H9 (cell line): Measurements from ENCODE around the gene ZNF304. TPM values are rescaled to one million over a fixed set of nuclear protein-coding genes. Genes with fewer than 3 reads are reported as not detected.

Experiments used
- DNase-seq: peaks from one replicate; pipeline ENCODE4 v3.0.0-alpha.2; 2017
- H2AFZ ChIP-seq: one replicate; pipeline ENCODE4 v1.6.1; 2013; ENCODE audit warnings: mild to moderate bottlenecking, low read length, control low read depth, moderate library complexity
- H2AK5ac ChIP-seq: 2 replicates; pipeline ENCODE4 v1.6.1; 2013; ENCODE audit warnings: low read length, control low read depth, mixed read lengths; ENCODE audit not compliant: insufficient read length
- H2BK120ac ChIP-seq: one replicate; pipeline ENCODE4 v1.6.1; 2013; ENCODE audit warnings: low read depth, mild to moderate bottlenecking, low read length, control low read depth, inconsistent platforms; ENCODE audit not compliant: poor library complexity, severe bottlenecking
- H2BK12ac ChIP-seq: 2 replicates; pipeline ENCODE4 v1.6.1; 2013; ENCODE audit warnings: low read length, control low read depth, mixed read lengths, low read depth; ENCODE audit not compliant: insufficient read length
- H2BK15ac ChIP-seq: 2 replicates; pipeline ENCODE4 v1.6.1; 2013; ENCODE audit warnings: low read depth, low read length, control low read depth
- H2BK20ac ChIP-seq: one replicate; pipeline ENCODE4 v1.6.1; 2013; ENCODE audit warnings: low read depth, mild to moderate bottlenecking, low read length, control low read depth, inconsistent platforms; ENCODE audit not compliant: poor library complexity, severe bottlenecking
- H2BK5ac ChIP-seq: 2 replicates; pipeline ENCODE4 v1.6.1; 2013; ENCODE audit warnings: low read length, control low read depth, mixed read lengths; ENCODE audit not compliant: insufficient read length
- H3K14ac ChIP-seq: 2 replicates; pipeline ENCODE4 v1.6.1; 2013; ENCODE audit warnings: low read length, control low read depth; ENCODE audit not compliant: insufficient read depth
- H3K18ac ChIP-seq: 2 replicates; pipeline ENCODE4 v1.6.1; 2013; ENCODE audit warnings: low read depth, mild to moderate bottlenecking, mixed read lengths, low read length, control low read depth; ENCODE audit not compliant: insufficient read length
- H3K23ac ChIP-seq: 2 replicates; pipeline ENCODE4 v1.6.1; 2013; ENCODE audit warnings: low read length, control low read depth, mixed read lengths, low read depth; ENCODE audit not compliant: insufficient read length
- H3K23me2 ChIP-seq: 2 replicates; pipeline ENCODE4 v1.6.1; 2013; ENCODE audit warnings: low read depth, mild to moderate bottlenecking, mixed read lengths, low read length, control low read depth; ENCODE audit not compliant: insufficient read length, poor library complexity, severe bottlenecking
- H3K27ac ChIP-seq: 2 replicates; pipeline ENCODE4 v1.5.1; 2013; ENCODE audit warnings: low read length, control low read depth, mixed read lengths, low read depth; ENCODE audit not compliant: insufficient read length
- H3K27me3 ChIP-seq: 2 replicates; pipeline ENCODE4 v1.6.1; 2013; ENCODE audit warnings: low read length, control low read depth, inconsistent platforms; ENCODE audit not compliant: insufficient read depth
- H3K4ac ChIP-seq: 2 replicates; pipeline ENCODE4 v1.6.1; 2013; ENCODE audit warnings: low read depth, mild to moderate bottlenecking, control low read depth, inconsistent platforms, low read length, moderate library complexity
- H3K4me1 ChIP-seq: 2 replicates; pipeline ENCODE4 v1.6.1; 2013; ENCODE audit warnings: low read length, control low read depth, inconsistent platforms; ENCODE audit not compliant: insufficient read depth
- H3K4me2 ChIP-seq: 2 replicates; pipeline ENCODE4 v1.6.1; 2013; ENCODE audit warnings: low read length, control low read depth, mixed read lengths; ENCODE audit not compliant: insufficient read length, insufficient read depth
- H3K56ac ChIP-seq: 2 replicates; pipeline ENCODE4 v1.6.1; 2013; ENCODE audit warnings: low read depth, mild to moderate bottlenecking, mixed read lengths, low read length, control low read depth; ENCODE audit not compliant: insufficient read length
- H3K79me1 ChIP-seq: 2 replicates; pipeline ENCODE4 v1.6.1; 2013; ENCODE audit warnings: low read depth, mild to moderate bottlenecking, moderate library complexity, low read length, control low read depth, inconsistent platforms; ENCODE audit not compliant: insufficient read depth, poor library complexity, severe bottlenecking
- H3K79me2 ChIP-seq: 2 replicates; pipeline ENCODE4 v1.6.1; 2013; ENCODE audit warnings: low read length, control low read depth, inconsistent platforms; ENCODE audit not compliant: insufficient read depth
- H3K9ac ChIP-seq: 2 replicates; pipeline ENCODE4 v1.6.1; 2013; ENCODE audit warnings: low read length, control low read depth, mixed read lengths; ENCODE audit not compliant: insufficient read length; ENCODE audit errors: extremely low read depth
- H3K9me3 ChIP-seq: one replicate; pipeline ENCODE4 v1.6.1; 2013; ENCODE audit warnings: low read depth, low read length, inconsistent platforms; ENCODE audit not compliant: control insufficient read depth
- H3T11ph ChIP-seq: one replicate; pipeline ENCODE4 v1.6.1; 2013; ENCODE audit warnings: mild to moderate bottlenecking, low read length, control low read depth, inconsistent platforms
- H4K20me1 ChIP-seq: one replicate; pipeline ENCODE4 v1.6.1; 2013; ENCODE audit not compliant: control insufficient read depth, insufficient read length, insufficient read depth
- H4K5ac ChIP-seq: 2 replicates; pipeline ENCODE4 v1.6.1; 2013; ENCODE audit warnings: low read depth, mild to moderate bottlenecking, mixed read lengths, low read length, control low read depth; ENCODE audit not compliant: insufficient read length
- H4K8ac ChIP-seq: replicated peaks from 2 replicates; pipeline ENCODE4 v1.6.1; 2013; ENCODE audit warnings: low read length, control low read depth, mixed read lengths, low read depth; ENCODE audit not compliant: insufficient read length
- H4K91ac ChIP-seq: 2 replicates; pipeline ENCODE4 v1.6.1; 2013; ENCODE audit warnings: low read depth, mild to moderate bottlenecking, moderate library complexity, mixed read lengths, low read length, control low read depth; ENCODE audit not compliant: insufficient read length
- H3K27ac Mint-ChIP-seq, 3 experiments: 2 replicates in 2 of 3; 3 replicates in 1 of 3; pipeline ENCODE4 v1.8.0; 2020 to 2021; ENCODE audit warnings: mixed read lengths in 3 of 3, mild to moderate bottlenecking in 1 of 3, moderate library complexity in 1 of 3
- H3K27me3 Mint-ChIP-seq: 2 replicates; pipeline ENCODE4 v1.8.0; 2021; ENCODE audit warnings: low read depth, mild to moderate bottlenecking, moderate library complexity, mixed read lengths
- H3K36me3 Mint-ChIP-seq, 3 experiments: 2 replicates in 2 of 3; 3 replicates in 1 of 3; pipeline ENCODE4 v1.8.0; 2020 to 2021; ENCODE audit warnings: low read depth in 3 of 3, mixed read lengths in 3 of 3; ENCODE audit not compliant: insufficient read depth in 1 of 3
- H3K4me1 Mint-ChIP-seq, 2 experiments: 2 replicates each; pipeline ENCODE4 v1.8.0; 2020; ENCODE audit warnings: mixed read lengths in 2 of 2
- H3K4me3 Mint-ChIP-seq, 2 experiments: 2 replicates in 1 of 2; 3 replicates in 1 of 2; pipeline ENCODE4 v1.8.0; 2020 to 2021; ENCODE audit warnings: mild to moderate bottlenecking in 2 of 2, mixed read lengths in 2 of 2, moderate library complexity in 1 of 2
- H3K9me3 Mint-ChIP-seq, 2 experiments: 2 replicates in 1 of 2; 3 replicates in 1 of 2; pipeline ENCODE4 v1.8.0; 2020; ENCODE audit warnings: mild to moderate bottlenecking in 2 of 2, mixed read lengths in 2 of 2, moderate library complexity in 1 of 2
- WGBS: extraction: QIAGEN DNeasy Blood & Tissue Kit; methylation state at CpG from one replicate; pipeline ENCODE4 v1.1.7; 2013; ENCODE audit warnings: missing lambda C conversion rate, low lambda C conversion rate, mixed read lengths; ENCODE audit not compliant: insufficient read length; ENCODE audit errors: extremely low coverage; 5-methylcytosine and 5-hydroxymethylcytosine counted together
- total RNA-seq: library from RNA; stranded (reverse); gene quantifications from 2 replicates; pipeline ENCODE4 v1.2.1, GENCODE V29; 2021
- TF ChIP-seq, protein P1 (sequence below): fragments of 200-600 bp; sonication (generic); conservative IDR thresholded peaks from 3 replicates; pipeline ENCODE4 v1.8.0; 2021; ENCODE audit warnings: antibody characterized with exemption, mild to moderate bottlenecking

The ZNF304 gene
- total RNA-seq, 1 experiment from 2014 or later = 13.5 TPM

DNA sequence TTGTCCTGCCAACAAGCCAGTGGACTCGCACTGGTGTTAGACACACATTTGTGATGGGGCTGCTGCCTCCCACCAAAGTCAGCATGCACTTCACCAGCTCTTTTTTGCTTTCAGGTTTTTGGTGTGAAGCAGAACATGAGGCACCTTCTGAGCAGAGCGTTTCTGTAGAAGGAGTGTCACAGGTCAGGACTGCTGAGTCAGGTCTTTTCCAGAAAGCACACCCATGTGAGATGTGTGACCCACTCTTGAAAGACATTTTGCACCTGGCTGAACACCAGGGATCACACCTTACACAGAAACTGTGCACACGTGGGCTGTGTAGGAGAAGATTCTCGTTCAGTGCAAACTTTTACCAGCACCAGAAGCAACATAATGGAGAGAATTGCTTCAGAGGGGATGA lies 4.8 kb downstream of the ZNF304 start:
- H3T11ph ChIP-seq = no peak overlapping the region
- no peak overlapping the region for H3K14ac ChIP-seq
- no peak overlapping the region for H2AFZ ChIP-seq
- H3K18ac ChIP-seq = no peak overlapping the region
- Mint-ChIP-seq H3K27me3 (no peaks in the 10 kb centered on the region; the same call in 1 of the 2 replicates), H3K4me3 (no peak overlapping the region), H3K9me3 (no peaks in the 10 kb centered on the region), H3K27ac (no peak overlapping the region), H3K36me3 (peaks cover 27 to 56% (median 48%) of the 10 kb centered on the region in 3 experiments; a peak in 6 of 7 replicates), H3K4me1 (peaks cover 12 to 16% of the 10 kb centered on the region in 2 experiments)
- no peak overlapping the region for H2BK5ac ChIP-seq
- no peak overlapping the region for H3K9ac ChIP-seq
- no peak overlapping the region for H2BK12ac ChIP-seq
- H2BK120ac ChIP-seq = no peak overlapping the region
- H3K4me2 ChIP-seq = no peak overlapping the region
- H3K56ac ChIP-seq = no peak overlapping the region
- no peak overlapping the region for H3K4ac ChIP-seq
- H4K20me1 ChIP-seq = no peaks in the 10 kb centered on the region
- no peaks in the 10 kb centered on the region for H3K9me3 ChIP-seq
- peaks cover 7% of the 10 kb centered on the region for H3K23me2 ChIP-seq
- H2AK5ac ChIP-seq = no peak overlapping the region
- peaks cover 3% of the 10 kb centered on the region for H3K79me1 ChIP-seq
- H2BK15ac ChIP-seq = no peak overlapping the region
- H3K79me2 ChIP-seq = peaks cover 13% of the 10 kb centered on the region; the same call in 1 of the 2 replicates
- DNase-seq = no peak
- no peaks in the 10 kb centered on the region for H3K4me1 ChIP-seq
- TF ChIP-seq, protein P1, sequence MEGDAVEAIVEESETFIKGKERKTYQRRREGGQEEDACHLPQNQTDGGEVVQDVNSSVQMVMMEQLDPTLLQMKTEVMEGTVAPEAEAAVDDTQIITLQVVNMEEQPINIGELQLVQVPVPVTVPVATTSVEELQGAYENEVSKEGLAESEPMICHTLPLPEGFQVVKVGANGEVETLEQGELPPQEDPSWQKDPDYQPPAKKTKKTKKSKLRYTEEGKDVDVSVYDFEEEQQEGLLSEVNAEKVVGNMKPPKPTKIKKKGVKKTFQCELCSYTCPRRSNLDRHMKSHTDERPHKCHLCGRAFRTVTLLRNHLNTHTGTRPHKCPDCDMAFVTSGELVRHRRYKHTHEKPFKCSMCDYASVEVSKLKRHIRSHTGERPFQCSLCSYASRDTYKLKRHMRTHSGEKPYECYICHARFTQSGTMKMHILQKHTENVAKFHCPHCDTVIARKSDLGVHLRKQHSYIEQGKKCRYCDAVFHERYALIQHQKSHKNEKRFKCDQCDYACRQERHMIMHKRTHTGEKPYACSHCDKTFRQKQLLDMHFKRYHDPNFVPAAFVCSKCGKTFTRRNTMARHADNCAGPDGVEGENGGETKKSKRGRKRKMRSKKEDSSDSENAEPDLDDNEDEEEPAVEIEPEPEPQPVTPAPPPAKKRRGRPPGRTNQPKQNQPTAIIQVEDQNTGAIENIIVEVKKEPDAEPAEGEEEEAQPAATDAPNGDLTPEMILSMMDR = no peak
- no peak overlapping the region for H2BK20ac ChIP-seq
- no CpG with 5 or more reads among the region's 4 CpGs for WGBS
- no peak overlapping the region for H4K5ac ChIP-seq
- no peak overlapping the region for H4K8ac ChIP-seq
- no peak overlapping the region for H3K23ac ChIP-seq
- H3K27ac ChIP-seq = no peak overlapping the region
- H3K27me3 ChIP-seq = no peaks in the 10 kb centered on the region
- H4K91ac ChIP-seq = no peak overlapping the region
